Panc1 (cell line): ENCODE results near the gene ULK3. TPM values are rescaled to one million over a fixed set of nuclear protein-coding genes. Genes with fewer than 3 reads are reported as not detected.

Experiments
- ATAC-seq: fragments of 200-7000 bp; cut with Tn5 transposase; 2 replicates; pipeline ENCODE4 v1.9.1; 2020; ENCODE audit warnings: mild to moderate bottlenecking, moderate library complexity
- BruUV-seq: library from RNA; stranded (reverse); fragments of 400-500 nt; replicated peaks from 2 replicates; lab custom pipeline; 2021; lab: Mats Ljungman, UMichigan
- CTCF ChIA-PET: fragments of 300-600 bp; sonication (Branson Sonifier 250); formaldehyde crosslinking; loops from one replicate; lab custom pipeline; 2022; ENCODE audit warnings: antibody characterized with exemption; lab: Charles Lee
- POLR2A ChIA-PET: fragments of 300-600 bp; sonication (Branson Sonifier 250); formaldehyde crosslinking; loops from one replicate; lab custom pipeline; 2022; ENCODE audit warnings: antibody characterized with exemption; lab: Charles Lee
- DNase-seq: peaks from one replicate; pipeline ENCODE4 v3.0.0-alpha.2; 2010; ENCODE audit warnings: low read depth, low spot score
- H3K27ac ChIP-seq: 2 replicates; pipeline ENCODE4 v1.5.1; 2011; ENCODE audit warnings: mild to moderate bottlenecking, low read length, inconsistent platforms
- H3K27me3 ChIP-seq: fragments of 200-500 bp; sonication (Bioruptor generic); 2 replicates; pipeline ENCODE4 v1.6.0; 2014; ENCODE audit warnings: low read length, inconsistent platforms; ENCODE audit not compliant: control insufficient read depth, insufficient read depth
- H3K36me3 ChIP-seq: fragments of 200-500 bp; sonication (Bioruptor generic); 2 replicates; pipeline ENCODE4 v1.5.1; 2014; ENCODE audit warnings: inconsistent platforms, mild to moderate bottlenecking, low read length, moderate library complexity; ENCODE audit not compliant: control insufficient read depth, insufficient read depth
- H3K4me1 ChIP-seq: 2 replicates; pipeline ENCODE4 v1.5.1; 2011; ENCODE audit warnings: inconsistent platforms, mild to moderate bottlenecking, low read length, moderate library complexity; ENCODE audit not compliant: control insufficient read depth, insufficient read depth
- H3K4me3 ChIP-seq, 2 experiments: 2 replicates each; pipeline ENCODE4 v1.5.1; 2011 to 2012; ENCODE audit warnings: low read depth in 2 of 2, low read length in 2 of 2, mild to moderate bottlenecking in 2 of 2, inconsistent platforms in 1 of 2, moderate library complexity in 1 of 2
- H3K9me3 ChIP-seq: fragments of 200-500 bp; sonication (Bioruptor generic); 2 replicates; pipeline ENCODE4 v1.5.1; 2014; ENCODE audit warnings: low read depth, mild to moderate bottlenecking, inconsistent platforms, low read length, moderate library complexity; ENCODE audit not compliant: control insufficient read depth, insufficient read depth
- POLR2AphosphoS5 ChIP-seq: IDR thresholded peaks from 2 replicates; pipeline ENCODE4 v1.6.1; 2012; ENCODE audit warnings: mild to moderate bottlenecking, low read depth, low read length, moderate library complexity
- SIN3A ChIP-seq: IDR thresholded peaks from 2 replicates; pipeline ENCODE4 v1.6.1; 2012; ENCODE audit warnings: low read depth, mild to moderate bottlenecking, low read length, moderate library complexity, borderline replicate concordance; ENCODE audit not compliant: insufficient read depth
- TCF7L2 ChIP-seq: IDR thresholded peaks from 2 replicates; pipeline ENCODE4 v1.6.1; 2011; ENCODE audit warnings: mild to moderate bottlenecking, low read depth, low read length, inconsistent platforms
- in situ Hi-C: cut with HindIII; loops from 2 replicates; pipeline ENCODE4 v1.10.0; 2016; ENCODE audit warnings: low sequenced_read_pairs, low pct_unique_long_range_greater_than_20kb
- intact Hi-C: fragments of 100-400 bp; cut with micrococcal nuclease; formaldehyde crosslinking; loops from one replicate; pipeline ENCODE4 v1.10.0; 2022; ENCODE audit not compliant: unreplicated experiment
- total RNA-seq: library from RNA; stranded (reverse); gene quantifications from one replicate; pipeline ENCODE4 v1.2.1, GENCODE V29; 2021; ENCODE audit not compliant: unreplicated experiment
- TF ChIP-seq, protein P1 (sequence below), 2 experiments: IDR thresholded peaks; 2 replicates each; pipeline ENCODE4 v1.6.1; 2011 to 2012; ENCODE audit warnings: low read depth in 2 of 2, control low read depth in 1 of 2, low read length in 1 of 2, mild to moderate bottlenecking in 1 of 2, moderate library complexity in 1 of 2; ENCODE audit not compliant: insufficient read depth in 1 of 2
- TF ChIP-seq, protein P2 (sequence below): fragments of 450-650 bp; IDR thresholded peaks from 2 replicates; pipeline ENCODE4 v1.5.1; 2017; ENCODE audit warnings: mild to moderate bottlenecking

ULK3 gene
- total RNA-seq, 1 experiment from 2014 or later = 73.3 TPM

DNA sequence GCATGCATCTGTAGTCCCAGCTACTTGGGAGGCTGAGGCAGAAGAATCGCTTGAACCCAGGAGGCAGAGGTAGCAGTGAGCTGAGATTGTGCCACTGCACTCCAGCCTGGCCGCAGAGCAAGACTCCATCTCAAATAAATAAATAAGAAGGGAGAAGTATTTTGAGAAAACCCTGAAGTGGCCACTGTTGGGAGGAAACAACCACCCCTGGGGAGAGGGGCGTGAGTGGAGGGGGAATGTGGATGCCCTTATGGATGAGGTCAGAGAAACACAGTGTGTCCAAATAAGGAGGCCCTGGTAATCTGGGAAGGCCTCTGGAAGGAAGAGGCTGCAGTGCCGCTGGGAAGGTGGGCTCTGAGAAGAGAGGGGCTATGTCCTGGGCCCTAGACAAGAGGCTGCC lies 20.7 kb downstream of the ULK3 start:
- BruUV-seq = no TSS peak

DNA sequence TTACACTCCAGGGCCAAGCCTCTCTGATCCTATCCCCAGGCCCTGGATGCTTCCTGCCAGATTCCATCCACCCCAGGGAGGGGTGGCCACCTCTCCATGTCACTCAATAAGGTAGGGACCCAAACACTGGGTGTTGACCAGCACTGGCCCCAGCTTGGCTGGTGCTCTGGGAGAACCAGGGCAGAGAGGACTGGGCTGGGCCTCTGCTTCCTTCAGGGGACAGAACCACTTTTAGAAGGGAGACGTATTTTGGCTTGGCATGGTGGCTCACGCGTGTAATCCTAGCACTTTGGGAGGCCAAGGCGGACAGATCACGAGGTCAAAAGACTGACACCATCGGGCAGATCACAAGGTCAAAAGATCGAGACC lies 21.2 kb downstream of the ULK3 start:
- H3K4me3 ChIP-seq = no peak overlapping the region
- POLR2A ChIA-PET = interaction anchor here (0.6 kb wide), 1 partner anchor 53 kb away, joined by 10 read pairs; no protein-coding TSS in a partner anchor
- H3K4me1 ChIP-seq = peaks cover 4% of the 10 kb centered on the region; the same call in 1 of the 2 replicates
- no peaks in the 10 kb centered on the region for H3K9me3 ChIP-seq
- H3K27me3 ChIP-seq = peaks cover 2% of the 10 kb centered on the region; the same call in 1 of the 2 replicates
- DNase-seq (no peak), ATAC-seq (no peak)
- no peaks in the 10 kb centered on the region for H3K36me3 ChIP-seq
- TF ChIP-seq POLR2AphosphoS5 (no peak), TCF7L2 (no peak), SIN3A (no peak)
- TF ChIP-seq, protein P1, sequence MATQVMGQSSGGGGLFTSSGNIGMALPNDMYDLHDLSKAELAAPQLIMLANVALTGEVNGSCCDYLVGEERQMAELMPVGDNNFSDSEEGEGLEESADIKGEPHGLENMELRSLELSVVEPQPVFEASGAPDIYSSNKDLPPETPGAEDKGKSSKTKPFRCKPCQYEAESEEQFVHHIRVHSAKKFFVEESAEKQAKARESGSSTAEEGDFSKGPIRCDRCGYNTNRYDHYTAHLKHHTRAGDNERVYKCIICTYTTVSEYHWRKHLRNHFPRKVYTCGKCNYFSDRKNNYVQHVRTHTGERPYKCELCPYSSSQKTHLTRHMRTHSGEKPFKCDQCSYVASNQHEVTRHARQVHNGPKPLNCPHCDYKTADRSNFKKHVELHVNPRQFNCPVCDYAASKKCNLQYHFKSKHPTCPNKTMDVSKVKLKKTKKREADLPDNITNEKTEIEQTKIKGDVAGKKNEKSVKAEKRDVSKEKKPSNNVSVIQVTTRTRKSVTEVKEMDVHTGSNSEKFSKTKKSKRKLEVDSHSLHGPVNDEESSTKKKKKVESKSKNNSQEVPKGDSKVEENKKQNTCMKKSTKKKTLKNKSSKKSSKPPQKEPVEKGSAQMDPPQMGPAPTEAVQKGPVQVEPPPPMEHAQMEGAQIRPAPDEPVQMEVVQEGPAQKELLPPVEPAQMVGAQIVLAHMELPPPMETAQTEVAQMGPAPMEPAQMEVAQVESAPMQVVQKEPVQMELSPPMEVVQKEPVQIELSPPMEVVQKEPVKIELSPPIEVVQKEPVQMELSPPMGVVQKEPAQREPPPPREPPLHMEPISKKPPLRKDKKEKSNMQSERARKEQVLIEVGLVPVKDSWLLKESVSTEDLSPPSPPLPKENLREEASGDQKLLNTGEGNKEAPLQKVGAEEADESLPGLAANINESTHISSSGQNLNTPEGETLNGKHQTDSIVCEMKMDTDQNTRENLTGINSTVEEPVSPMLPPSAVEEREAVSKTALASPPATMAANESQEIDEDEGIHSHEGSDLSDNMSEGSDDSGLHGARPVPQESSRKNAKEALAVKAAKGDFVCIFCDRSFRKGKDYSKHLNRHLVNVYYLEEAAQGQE (IDR thresholded peaks at IDR 0.05; ENCODE audit: insufficient read depth in 1 of 2, low read depth in 2 of 2, low read length in 1 of 2) = no peak
- TF ChIP-seq, protein P2, sequence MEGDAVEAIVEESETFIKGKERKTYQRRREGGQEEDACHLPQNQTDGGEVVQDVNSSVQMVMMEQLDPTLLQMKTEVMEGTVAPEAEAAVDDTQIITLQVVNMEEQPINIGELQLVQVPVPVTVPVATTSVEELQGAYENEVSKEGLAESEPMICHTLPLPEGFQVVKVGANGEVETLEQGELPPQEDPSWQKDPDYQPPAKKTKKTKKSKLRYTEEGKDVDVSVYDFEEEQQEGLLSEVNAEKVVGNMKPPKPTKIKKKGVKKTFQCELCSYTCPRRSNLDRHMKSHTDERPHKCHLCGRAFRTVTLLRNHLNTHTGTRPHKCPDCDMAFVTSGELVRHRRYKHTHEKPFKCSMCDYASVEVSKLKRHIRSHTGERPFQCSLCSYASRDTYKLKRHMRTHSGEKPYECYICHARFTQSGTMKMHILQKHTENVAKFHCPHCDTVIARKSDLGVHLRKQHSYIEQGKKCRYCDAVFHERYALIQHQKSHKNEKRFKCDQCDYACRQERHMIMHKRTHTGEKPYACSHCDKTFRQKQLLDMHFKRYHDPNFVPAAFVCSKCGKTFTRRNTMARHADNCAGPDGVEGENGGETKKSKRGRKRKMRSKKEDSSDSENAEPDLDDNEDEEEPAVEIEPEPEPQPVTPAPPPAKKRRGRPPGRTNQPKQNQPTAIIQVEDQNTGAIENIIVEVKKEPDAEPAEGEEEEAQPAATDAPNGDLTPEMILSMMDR = no peak
- intact Hi-C loops (no loop called here), in situ Hi-C loops (no loop called here)
- CTCF ChIA-PET = interaction anchor here (1.2 kb wide), 1 partner anchor 9 kb away, joined by 3 read pairs; the partner anchor contains the start of gene LMAN1L
- H3K27ac ChIP-seq = no peak overlapping the region
- BruUV-seq = no TSS peak

More for the DNA sequence above, 20.7 kb downstream of the ULK3 start:
- CTCF ChIA-PET = interaction anchor here (1.2 kb wide), 1 partner anchor 10 kb away, joined by 3 read pairs; the partner anchor contains the start of gene LMAN1L
- no peak overlapping the region for H3K4me3 ChIP-seq
- in situ Hi-C loops = no loop called here
- intact Hi-C loops = no loop called here
- POLR2A ChIA-PET = no interaction called here
- no peak overlapping the region for H3K27ac ChIP-seq
- peaks cover 2% of the 10 kb centered on the region; the same call in 1 of the 2 replicates for H3K27me3 ChIP-seq
- no peak for TF ChIP-seq SIN3A
- DNase-seq = no peak
- no peaks in the 10 kb centered on the region for H3K36me3 ChIP-seq
- no peak for ATAC-seq
- peaks cover under 1% of the 10 kb centered on the region; the same call in 1 of the 2 replicates for H3K4me1 ChIP-seq
- H3K9me3 ChIP-seq = no peaks in the 10 kb centered on the region
